Stimulated activated CD8-positive, alpha-beta memory T cell treated with anti-CD3 and anti-CD28 coated beads, Interleukin-4, amount 100 ng/mL, for 1 hour (primary cell): Measurements from ENCODE around the gene PCBP2.
"Not testable (repeated sequence)": the region's sequence is repeated elsewhere in the genome, so short reads cannot be mapped to it uniquely, and the experiment has no call there.

Source experiments
- DNase-seq, 2 donors: peaks; one replicate each; pipeline ENCODE4 v3.0.0-alpha.2; 2020; ENCODE audit warnings: low read depth in 2 of 2, low spot score in 1 of 2

The PCBP2 gene

GRCh38 chr12:53472056-53472582 lies 20.2 kb downstream of the PCBP2 start:
- DNase-seq, result no peak

- DNase-seq, result no peak
These were observed 22.2 kb downstream of the PCBP2 start for GRCh38 chr12:53474077-53474476.

- no peak for DNase-seq
These were observed 22.9 kb downstream of the PCBP2 start for GRCh38 chr12:53474819-53475218.

- DNase-seq, result no peak
These were observed 24.9 kb downstream of the PCBP2 start for GRCh38 chr12:53476769-53477209.

GRCh38 chr12:53478865-53479264 lies 27.0 kb downstream of the PCBP2 start:
- no peak for DNase-seq

GRCh38 chr12:53479331-53479730 lies 27.4 kb downstream of the PCBP2 start:
- DNase-seq, result no peak

- no peak for DNase-seq
These were observed 28.9 kb downstream of the PCBP2 start for GRCh38 chr12:53480491-53481442.

- not testable (repeated sequence) for DNase-seq
These were observed 29.6 kb downstream of the PCBP2 start for GRCh38 chr12:53481458-53481857.

GRCh38 chr12:53481939-53482586 lies 30.2 kb downstream of the PCBP2 start:
- no peak for DNase-seq

GRCh38 chr12:53482626-53483168 lies 30.8 kb downstream of the PCBP2 start:
- DNase-seq, result no peak

GRCh38 chr12:53483225-53483978 lies 31.5 kb downstream of the PCBP2 start:
- no peak for DNase-seq

GRCh38 chr12:53483979-53484377 lies 32.1 kb downstream of the PCBP2 start:
- no peak for DNase-seq

- no peak for DNase-seq
These were observed 33.0 kb downstream of the PCBP2 start for GRCh38 chr12:53484686-53485575.

GRCh38 chr12:53485955-53486735 lies 34.2 kb downstream of the PCBP2 start:
- DNase-seq, result no peak

- DNase-seq, result no peak
These were observed 35.0 kb downstream of the PCBP2 start for GRCh38 chr12:53486736-53487487.

GRCh38 chr12:53489242-53489864 lies 37.5 kb downstream of the PCBP2 start:
- no peak for DNase-seq

GRCh38 chr12:53492188-53492587 lies 40.3 kb downstream of the PCBP2 start:
- no peak for DNase-seq
